H9 (cell line): Measurements from ENCODE around the gene TTC23. TPM values are rescaled to one million over a fixed set of nuclear protein-coding genes. Genes with fewer than 3 reads are reported as not detected.

Source experiments
- DNase-seq: peaks from one replicate; pipeline ENCODE4 v3.0.0-alpha.2; 2017
- H2AFZ ChIP-seq: one replicate; pipeline ENCODE4 v1.6.1; 2013; ENCODE audit warnings: mild to moderate bottlenecking, low read length, control low read depth, moderate library complexity
- H2AK5ac ChIP-seq: 2 replicates; pipeline ENCODE4 v1.6.1; 2013; ENCODE audit warnings: low read length, control low read depth, mixed read lengths; ENCODE audit not compliant: insufficient read length
- H2BK120ac ChIP-seq: one replicate; pipeline ENCODE4 v1.6.1; 2013; ENCODE audit warnings: low read depth, mild to moderate bottlenecking, low read length, control low read depth, inconsistent platforms; ENCODE audit not compliant: poor library complexity, severe bottlenecking
- H2BK12ac ChIP-seq: 2 replicates; pipeline ENCODE4 v1.6.1; 2013; ENCODE audit warnings: low read length, control low read depth, mixed read lengths, low read depth; ENCODE audit not compliant: insufficient read length
- H2BK15ac ChIP-seq: 2 replicates; pipeline ENCODE4 v1.6.1; 2013; ENCODE audit warnings: low read depth, low read length, control low read depth
- H2BK20ac ChIP-seq: one replicate; pipeline ENCODE4 v1.6.1; 2013; ENCODE audit warnings: low read depth, mild to moderate bottlenecking, low read length, control low read depth, inconsistent platforms; ENCODE audit not compliant: poor library complexity, severe bottlenecking
- H2BK5ac ChIP-seq: 2 replicates; pipeline ENCODE4 v1.6.1; 2013; ENCODE audit warnings: low read length, control low read depth, mixed read lengths; ENCODE audit not compliant: insufficient read length
- H3K14ac ChIP-seq: 2 replicates; pipeline ENCODE4 v1.6.1; 2013; ENCODE audit warnings: low read length, control low read depth; ENCODE audit not compliant: insufficient read depth
- H3K18ac ChIP-seq: 2 replicates; pipeline ENCODE4 v1.6.1; 2013; ENCODE audit warnings: low read depth, mild to moderate bottlenecking, mixed read lengths, low read length, control low read depth; ENCODE audit not compliant: insufficient read length
- H3K23ac ChIP-seq: 2 replicates; pipeline ENCODE4 v1.6.1; 2013; ENCODE audit warnings: low read length, control low read depth, mixed read lengths, low read depth; ENCODE audit not compliant: insufficient read length
- H3K23me2 ChIP-seq: 2 replicates; pipeline ENCODE4 v1.6.1; 2013; ENCODE audit warnings: low read depth, mild to moderate bottlenecking, mixed read lengths, low read length, control low read depth; ENCODE audit not compliant: insufficient read length, poor library complexity, severe bottlenecking
- H3K27ac ChIP-seq: 2 replicates; pipeline ENCODE4 v1.5.1; 2013; ENCODE audit warnings: low read length, control low read depth, mixed read lengths, low read depth; ENCODE audit not compliant: insufficient read length
- H3K27me3 ChIP-seq: 2 replicates; pipeline ENCODE4 v1.6.1; 2013; ENCODE audit warnings: low read length, control low read depth, inconsistent platforms; ENCODE audit not compliant: insufficient read depth
- H3K4ac ChIP-seq: 2 replicates; pipeline ENCODE4 v1.6.1; 2013; ENCODE audit warnings: low read depth, mild to moderate bottlenecking, control low read depth, inconsistent platforms, low read length, moderate library complexity
- H3K4me1 ChIP-seq: 2 replicates; pipeline ENCODE4 v1.6.1; 2013; ENCODE audit warnings: low read length, control low read depth, inconsistent platforms; ENCODE audit not compliant: insufficient read depth
- H3K4me2 ChIP-seq: 2 replicates; pipeline ENCODE4 v1.6.1; 2013; ENCODE audit warnings: low read length, control low read depth, mixed read lengths; ENCODE audit not compliant: insufficient read length, insufficient read depth
- H3K56ac ChIP-seq: 2 replicates; pipeline ENCODE4 v1.6.1; 2013; ENCODE audit warnings: low read depth, mild to moderate bottlenecking, mixed read lengths, low read length, control low read depth; ENCODE audit not compliant: insufficient read length
- H3K79me1 ChIP-seq: 2 replicates; pipeline ENCODE4 v1.6.1; 2013; ENCODE audit warnings: low read depth, mild to moderate bottlenecking, moderate library complexity, low read length, control low read depth, inconsistent platforms; ENCODE audit not compliant: insufficient read depth, poor library complexity, severe bottlenecking
- H3K79me2 ChIP-seq: 2 replicates; pipeline ENCODE4 v1.6.1; 2013; ENCODE audit warnings: low read length, control low read depth, inconsistent platforms; ENCODE audit not compliant: insufficient read depth
- H3K9ac ChIP-seq: 2 replicates; pipeline ENCODE4 v1.6.1; 2013; ENCODE audit warnings: low read length, control low read depth, mixed read lengths; ENCODE audit not compliant: insufficient read length; ENCODE audit errors: extremely low read depth
- H3K9me3 ChIP-seq: one replicate; pipeline ENCODE4 v1.6.1; 2013; ENCODE audit warnings: low read depth, low read length, inconsistent platforms; ENCODE audit not compliant: control insufficient read depth
- H3T11ph ChIP-seq: one replicate; pipeline ENCODE4 v1.6.1; 2013; ENCODE audit warnings: mild to moderate bottlenecking, low read length, control low read depth, inconsistent platforms
- H4K20me1 ChIP-seq: one replicate; pipeline ENCODE4 v1.6.1; 2013; ENCODE audit not compliant: control insufficient read depth, insufficient read length, insufficient read depth
- H4K5ac ChIP-seq: 2 replicates; pipeline ENCODE4 v1.6.1; 2013; ENCODE audit warnings: low read depth, mild to moderate bottlenecking, mixed read lengths, low read length, control low read depth; ENCODE audit not compliant: insufficient read length
- H4K8ac ChIP-seq: replicated peaks from 2 replicates; pipeline ENCODE4 v1.6.1; 2013; ENCODE audit warnings: low read length, control low read depth, mixed read lengths, low read depth; ENCODE audit not compliant: insufficient read length
- H4K91ac ChIP-seq: 2 replicates; pipeline ENCODE4 v1.6.1; 2013; ENCODE audit warnings: low read depth, mild to moderate bottlenecking, moderate library complexity, mixed read lengths, low read length, control low read depth; ENCODE audit not compliant: insufficient read length
- H3K27ac Mint-ChIP-seq, 3 experiments: 2 replicates in 2 of 3; 3 replicates in 1 of 3; pipeline ENCODE4 v1.8.0; 2020 to 2021; ENCODE audit warnings: mixed read lengths in 3 of 3, mild to moderate bottlenecking in 1 of 3, moderate library complexity in 1 of 3
- H3K27me3 Mint-ChIP-seq: 2 replicates; pipeline ENCODE4 v1.8.0; 2021; ENCODE audit warnings: low read depth, mild to moderate bottlenecking, moderate library complexity, mixed read lengths
- H3K36me3 Mint-ChIP-seq, 3 experiments: 2 replicates in 2 of 3; 3 replicates in 1 of 3; pipeline ENCODE4 v1.8.0; 2020 to 2021; ENCODE audit warnings: low read depth in 3 of 3, mixed read lengths in 3 of 3; ENCODE audit not compliant: insufficient read depth in 1 of 3
- H3K4me1 Mint-ChIP-seq, 2 experiments: 2 replicates each; pipeline ENCODE4 v1.8.0; 2020; ENCODE audit warnings: mixed read lengths in 2 of 2
- H3K4me3 Mint-ChIP-seq, 2 experiments: 2 replicates in 1 of 2; 3 replicates in 1 of 2; pipeline ENCODE4 v1.8.0; 2020 to 2021; ENCODE audit warnings: mild to moderate bottlenecking in 2 of 2, mixed read lengths in 2 of 2, moderate library complexity in 1 of 2
- H3K9me3 Mint-ChIP-seq, 2 experiments: 2 replicates in 1 of 2; 3 replicates in 1 of 2; pipeline ENCODE4 v1.8.0; 2020; ENCODE audit warnings: mild to moderate bottlenecking in 2 of 2, mixed read lengths in 2 of 2, moderate library complexity in 1 of 2
- CTCF ChIP-seq: fragments of 200-600 bp; sonication (generic); conservative IDR thresholded peaks from 3 replicates; pipeline ENCODE4 v1.8.0; 2021; ENCODE audit warnings: antibody characterized with exemption, mild to moderate bottlenecking
- WGBS: extraction: QIAGEN DNeasy Blood & Tissue Kit; methylation state at CpG from one replicate; pipeline ENCODE4 v1.1.7; 2013; ENCODE audit warnings: missing lambda C conversion rate, low lambda C conversion rate, mixed read lengths; ENCODE audit not compliant: insufficient read length; ENCODE audit errors: extremely low coverage; 5-methylcytosine and 5-hydroxymethylcytosine counted together
- total RNA-seq: library from RNA; stranded (reverse); gene quantifications from 2 replicates; pipeline ENCODE4 v1.2.1, GENCODE V29; 2021

Gene TTC23
- total RNA-seq, 1 experiment from 2014 or later: 14.3 TPM

- no peaks in the 10 kb centered on the region for H3K23me2 ChIP-seq
- Mint-ChIP-seq H3K27me3 (no peaks in the 10 kb centered on the region), H3K4me3 (no peak overlapping the region), H3K36me3 (peaks cover 3 to 8% (median 6%) of the 10 kb centered on the region in 3 experiments; a peak in 6 of 7 replicates), H3K9me3 (peaks cover 0 to 3% of the 10 kb centered on the region in 2 experiments; a peak in 1 of 5 replicates), H3K27ac (peak overlapping the region in 1 of 3 experiments; percentile 72; a peak in 2 of 7 replicates), H3K4me1 (peaks cover 37 to 45% of the 10 kb centered on the region in 2 experiments)
- H3T11ph ChIP-seq: no peak overlapping the region
- no peak overlapping the region for H3K23ac ChIP-seq
- no peak overlapping the region for H2BK15ac ChIP-seq
- H3K79me1 ChIP-seq: no peaks in the 10 kb centered on the region
- H3K4me2 ChIP-seq: no peak overlapping the region
- H3K79me2 ChIP-seq: no peaks in the 10 kb centered on the region
- no peak overlapping the region for H2BK20ac ChIP-seq
- no peak overlapping the region for H3K27ac ChIP-seq
- H4K20me1 ChIP-seq: no peaks in the 10 kb centered on the region
- no peak overlapping the region for H2BK12ac ChIP-seq
- H3K27me3 ChIP-seq: no peaks in the 10 kb centered on the region
- H3K56ac ChIP-seq: no peak overlapping the region
- H2BK5ac ChIP-seq: no peak overlapping the region
- H2BK120ac ChIP-seq: no peak overlapping the region
- no CpG with 5 or more reads among the region's 6 CpGs for WGBS
- H3K4ac ChIP-seq: no peak overlapping the region
- no peaks in the 10 kb centered on the region for H3K9me3 ChIP-seq
- TF ChIP-seq CTCF: no peak
- H3K9ac ChIP-seq: no peak overlapping the region
- DNase-seq: no peak
- no peak overlapping the region for H3K14ac ChIP-seq
- no peak overlapping the region for H3K18ac ChIP-seq
- no peak overlapping the region for H4K91ac ChIP-seq
- peaks cover 8% of the 10 kb centered on the region for H3K4me1 ChIP-seq
- no peak overlapping the region for H2AK5ac ChIP-seq
- no peak overlapping the region for H4K8ac ChIP-seq
- no peak overlapping the region for H4K5ac ChIP-seq
- no peak overlapping the region for H2AFZ ChIP-seq
These were observed 103.6 kb downstream of the TTC23 start for GRCh38 chr15:99145778-99146177.
